SK-N-SH (cell line): ENCODE results near the gene CDK5R2. TPM values are rescaled to one million over a fixed set of nuclear protein-coding genes. Genes with fewer than 3 reads are reported as not detected.
A peak's percentile ranks its signal among the peaks of the same experiment; 100 is the strongest.

ENCODE experiments used
- CTCF ChIA-PET: fragments of 300-600, 350-600 bp; formaldehyde crosslinking; extraction: SDS; loops from one replicate; lab custom pipeline; 2021; lab: Yijun Ruan, JAX
- POLR2A ChIA-PET: fragments of 350-600 bp; sonication (Branson Sonifier 250); formaldehyde crosslinking; extraction: SDS; loops from one replicate; lab custom pipeline; 2020; ENCODE audit warnings: antibody characterized with exemption, inconsistent platforms; lab: Yijun Ruan, JAX
- DNase-seq: peaks from one replicate; pipeline ENCODE4 v3.0.0; 2012
- H2AFZ ChIP-seq: fragments of 200-600 bp; sonication (generic); 2 replicates; pipeline ENCODE4 v1.8.1; 2016; ENCODE audit warnings: antibody characterized with exemption, mild to moderate bottlenecking, low read depth
- H3F3A ChIP-seq: fragments of 200-600 bp; sonication (generic); replicated peaks from 2 replicates; pipeline ENCODE3; 2016; ENCODE audit warnings: antibody characterized with exemption, mild to moderate bottlenecking; ENCODE audit not compliant: insufficient read depth
- H3K27ac ChIP-seq, 2 experiments: fragments of 200-500 bp in 1 of 2; fragments of 200-600 bp in 1 of 2; sonication (Bioruptor generic) in 1 of 2; sonication (generic), shearing (Covaris generic) in 1 of 2; 2 replicates each; pipeline versions ENCODE4 v1.5.1 to v1.6.1; 2014 to 2016; ENCODE audit warnings: low read depth in 2 of 2, inconsistent platforms in 1 of 2, low read length in 1 of 2, mild to moderate bottlenecking in 1 of 2, mixed read lengths in 1 of 2
- H3K27me3 ChIP-seq: fragments of 200-600 bp; sonication (generic), shearing (Covaris generic); 2 replicates; pipeline ENCODE4 v1.6.1; 2016; ENCODE audit warnings: mixed run types; ENCODE audit not compliant: insufficient read depth
- H3K36me3 ChIP-seq, 2 experiments: fragments of 200-500 bp in 1 of 2; fragments of 200-600 bp in 1 of 2; sonication (Bioruptor generic) in 1 of 2; sonication (generic) in 1 of 2; replicated peaks in 1 of 2; 2 replicates each; pipeline versions ENCODE3 to v1.5.1; 2014 to 2016; ENCODE audit warnings: low read length in 1 of 2, mild to moderate bottlenecking in 1 of 2; ENCODE audit not compliant: insufficient read depth in 2 of 2, control insufficient read depth in 1 of 2
- H3K4me1 ChIP-seq, 2 experiments: fragments of 200-500 bp in 1 of 2; fragments of 200-600 bp in 1 of 2; sonication (Bioruptor generic) in 1 of 2; sonication (generic), shearing (Covaris generic) in 1 of 2; 2 replicates each; pipeline versions ENCODE4 v1.5.1 to v1.6.1; 2014 to 2016; ENCODE audit warnings: low read depth in 1 of 2, low read length in 1 of 2, mixed run types in 1 of 2; ENCODE audit not compliant: insufficient read depth in 2 of 2, control insufficient read depth in 1 of 2
- H3K4me2 ChIP-seq: fragments of 200-600 bp; sonication (generic), shearing (Covaris generic); 2 replicates; pipeline ENCODE4 v1.6.1; 2017; ENCODE audit warnings: mixed run types
- H3K4me3 ChIP-seq, 2 experiments: fragments of 200-500 bp in 1 of 2; fragments of 200-600 bp in 1 of 2; sonication (Bioruptor generic) in 1 of 2; sonication (generic), shearing (Covaris generic) in 1 of 2; 2 replicates each; pipeline versions ENCODE4 v1.5.1 to v1.8.1; 2014 to 2016; ENCODE audit warnings: low read depth in 2 of 2, inconsistent platforms in 1 of 2, low read length in 1 of 2, mild to moderate bottlenecking in 1 of 2, mixed read lengths in 1 of 2, moderate library complexity in 1 of 2
- H3K79me2 ChIP-seq: fragments of 200-600 bp; sonication (generic); 2 replicates; pipeline ENCODE4 v1.8.1; 2017; ENCODE audit warnings: mild to moderate bottlenecking; ENCODE audit not compliant: insufficient read depth
- H3K9ac ChIP-seq: fragments of 200-600 bp; sonication (generic); 2 replicates; pipeline ENCODE4 v1.6.1; 2017; ENCODE audit warnings: mixed run types
- H3K9me2 ChIP-seq: fragments of 200-600 bp; sonication (generic); 2 replicates; pipeline ENCODE4 v1.6.1; 2017; ENCODE audit warnings: mixed run types
- H3K9me3 ChIP-seq: fragments of 200-600 bp; sonication (generic); 2 replicates; pipeline ENCODE4 v1.6.1; 2017; ENCODE audit warnings: mixed run types, mild to moderate bottlenecking, moderate library complexity
- H4K20me1 ChIP-seq: fragments of 200-600 bp; sonication (generic); 2 replicates; pipeline ENCODE4 v1.6.1; 2017; ENCODE audit warnings: mild to moderate bottlenecking, mixed run types; ENCODE audit not compliant: insufficient read depth
- CHD2 ChIP-seq: fragments of 150-350 bp; IDR thresholded peaks from 2 replicates; pipeline ENCODE4 v1.6.1; 2018; ENCODE audit warnings: low read length; ENCODE audit not compliant: partially characterized antibody
- ELF1 ChIP-seq: IDR thresholded peaks from 2 replicates; pipeline ENCODE4 v1.4.0; 2012
- EP300 ChIP-seq, 2 experiments: IDR thresholded peaks; 2 replicates each; pipeline versions ENCODE4 v1.4.0 to v1.6.1; 2012; ENCODE audit warnings: borderline replicate concordance in 1 of 2, low read depth in 1 of 2, low read length in 1 of 2
- EZH2phosphoT487 ChIP-seq: fragments of 200-600 bp; sonication (generic); IDR thresholded peaks from 2 replicates; pipeline ENCODE4 v1.6.1; 2017; ENCODE audit warnings: low read depth, mixed run types, mild to moderate bottlenecking, antibody characterized with exemption, moderate library complexity, borderline replicate concordance
- FOSL2 ChIP-seq: IDR thresholded peaks from 2 replicates; pipeline ENCODE4 v1.4.0; 2012; ENCODE audit warnings: low read depth, mild to moderate bottlenecking, moderate library complexity, borderline replicate concordance
- FOXJ3 ChIP-seq: sonication (generic); formaldehyde crosslinking; IDR thresholded peaks from 2 replicates; pipeline ENCODE4 v1.5.1; 2020; ENCODE audit warnings: mild to moderate bottlenecking, missing genetic modification reagents
- GATA2 ChIP-seq: sonication (generic); formaldehyde crosslinking; IDR thresholded peaks from 2 replicates; pipeline ENCODE4 v1.5.0; 2020; ENCODE audit warnings: mild to moderate bottlenecking, missing genetic modification reagents
- IRF3 ChIP-seq: fragments of 150-350 bp; IDR thresholded peaks from 2 replicates; pipeline ENCODE4 v1.6.1; 2016; ENCODE audit warnings: mild to moderate bottlenecking, low read depth, low read length
- MAX ChIP-seq: IDR thresholded peaks from 2 replicates; pipeline ENCODE4 v1.4.0; 2012; ENCODE audit warnings: low read depth
- MXI1 ChIP-seq: IDR thresholded peaks from 2 replicates; pipeline ENCODE4 v1.6.1; 2012; ENCODE audit warnings: mild to moderate bottlenecking, low read depth, low read length, improper control_type of control experiment
- PBX3 ChIP-seq: IDR thresholded peaks from 2 replicates; pipeline ENCODE4; 2012
- RCOR1 ChIP-seq: fragments of 150-350 bp; IDR thresholded peaks from 2 replicates; pipeline ENCODE4 v1.6.1; 2017; ENCODE audit warnings: antibody characterized with exemption, low read length
- RFX5 ChIP-seq: IDR thresholded peaks from 2 replicates; pipeline ENCODE4 v1.6.1; 2012; ENCODE audit warnings: mild to moderate bottlenecking, improper control_type of control experiment, low read length
- TCF12 ChIP-seq: IDR thresholded peaks from 2 replicates; pipeline ENCODE4 v1.4.0; 2012
- TEAD4 ChIP-seq: IDR thresholded peaks from 2 replicates; pipeline ENCODE4 v1.4.0; 2012; ENCODE audit warnings: mild to moderate bottlenecking, borderline replicate concordance; ENCODE audit not compliant: insufficient read depth
- YY1 ChIP-seq: IDR thresholded peaks from 2 replicates; pipeline ENCODE4 v1.4.0; 2012; ENCODE audit warnings: low read depth, mild to moderate bottlenecking
- ZBTB33 ChIP-seq: IDR thresholded peaks from 2 replicates; pipeline ENCODE4 v1.4.0; 2012; ENCODE audit warnings: low read depth, borderline replicate concordance
- WGBS: methylation state at CpG from one replicate; pipeline ENCODE4 v1.1.6; 2017; ENCODE audit warnings: low lambda C conversion rate; 5-methylcytosine and 5-hydroxymethylcytosine counted together
- polyA plus RNA-seq, 3 experiments: library from polyadenylated mRNA; depleted of rRNA; stranded (reverse); fragments of >200 nt; gene quantifications; 2 replicates each; pipeline ENCODE4 v1.2.3, GENCODE V29; 2012

The CDK5R2 gene
- polyA plus RNA-seq, 1 of the 3 experiments (the other 2 are of a cell fraction), result 0.26 TPM

- ChIA-PET CTCF (interaction anchor here (0.8 to 12.8 kb wide), 11 partner anchors 11 to 156 kb away, joined by 3 to 258 read pairs (median 5); partner anchors contain the start of gene FEV), POLR2A (interaction anchor here (0.7 to 6.8 kb wide), 4 partner anchors 17 to 39 kb away, joined by 3 to 89 read pairs (median 8); partner anchors contain the start of genes CDK5R2 and FEV)
- Histone ChIP-seq H3K9me2 (no peaks in the 10 kb centered on the region), H3K36me3 (no peaks in the 10 kb centered on the region), H3K4me3 (peak overlapping the region in 1 of 2 experiments; percentile 16; a peak in 1 of 4 replicates), H4K20me1 (no peaks in the 10 kb centered on the region), H3F3A (no peaks in the 10 kb centered on the region), H3K27me3 (peaks cover 17% of the 10 kb centered on the region; the same call in 1 of the 2 replicates), H3K9ac (no peak overlapping the region), H3K79me2 (no peaks in the 10 kb centered on the region), H2AFZ (no peak overlapping the region), H3K9me3 (no peaks in the 10 kb centered on the region), H3K4me2 (no peak overlapping the region), H3K27ac (peak overlapping the region in 1 of 2 experiments; percentile 99; a peak in 2 of 4 replicates), H3K4me1 (peaks cover 0 to 78% of the 10 kb centered on the region in 2 experiments; a peak in 2 of 4 replicates)
- DNase-seq, result peak; percentile 52
- TF ChIP-seq CHD2 (peak; percentile 49), EP300 (IDR thresholded peaks at IDR 0.05; ENCODE audit: borderline replicate concordance in 1 of 2, low read depth in 1 of 2, low read length in 1 of 2) (0 out of 4 replicates have a peak, but pooled peaks of 1 of the 2 experiments have one; percentile 22), MXI1 (no peak), GATA2 (peak; percentile 88), ZBTB33 (no peak), PBX3 (no peak)
- 66% methylated on average over 9 of the region's 10 CpGs for WGBS
These were observed 39.8 kb downstream of the CDK5R2 start for GRCh38 chr2:218999021-218999880.

GRCh38 chr2:218999881-219000568, 40.6 kb downstream of the CDK5R2 start:
- peaks cover 18% of the 10 kb centered on the region; the same call in 1 of the 2 replicates for H3K27me3 ChIP-seq
- ChIA-PET CTCF (interaction anchor here (0.8 to 12.8 kb wide), 10 partner anchors 12 to 125 kb away, joined by 3 to 258 read pairs (median 4); partner anchors contain the start of gene FEV), POLR2A (interaction anchor here (0.7 to 6.8 kb wide), 3 partner anchors 17 to 37 kb away, joined by 3 to 89 read pairs (median 5); partner anchors contain the start of gene FEV)
- no peaks in the 10 kb centered on the region for H3F3A ChIP-seq
- TF ChIP-seq YY1, result no peak
- TF ChIP-seq FOXJ3 (CRISPR knock-in tag), result peak; percentile 95
- no peak for TF ChIP-seq IRF3
- TF ChIP-seq MAX, result no peak
- TF ChIP-seq FOSL2, result no peak
- TF ChIP-seq TEAD4, result no peak
- TF ChIP-seq TCF12, result no peak
- TF ChIP-seq GATA2, result peak; percentile 78
- peak; percentile 38 for TF ChIP-seq RCOR1
- no peak for TF ChIP-seq EZH2phosphoT487
- TF ChIP-seq EP300 (IDR thresholded peaks at IDR 0.05; ENCODE audit: borderline replicate concordance in 1 of 2, low read depth in 1 of 2, low read length in 1 of 2), result peak in 1 of 2 experiments; percentile 67; a peak in 1 of 4 replicates
- TF ChIP-seq CHD2, result peak; percentile 96
- no peak for TF ChIP-seq RFX5
- TF ChIP-seq ELF1, result no peak
- no peaks in the 10 kb centered on the region for H3K9me3 ChIP-seq
- 38% methylated on average over 7 of the region's 9 CpGs for WGBS
- no peaks in the 10 kb centered on the region for H3K79me2 ChIP-seq
- H4K20me1 ChIP-seq, result no peaks in the 10 kb centered on the region
- H3K4me1 ChIP-seq, result peaks cover 0 to 79% of the 10 kb centered on the region in 2 experiments; a peak in 2 of 4 replicates
- peak overlapping the region in 1 of 2 experiments; percentile 16; a peak in 1 of 4 replicates for H3K4me3 ChIP-seq
- H3K9me2 ChIP-seq, result no peaks in the 10 kb centered on the region
- H2AFZ ChIP-seq, result no peak overlapping the region
- H3K9ac ChIP-seq, result no peak overlapping the region
- H3K27ac ChIP-seq, result peak overlapping the region in 1 of 2 experiments; percentile 99; a peak in 2 of 4 replicates
- H3K4me2 ChIP-seq, result no peak overlapping the region
- peak; percentile 82 for DNase-seq
- H3K36me3 ChIP-seq, result no peaks in the 10 kb centered on the region
